KMS-11 (cell line): Measurements from ENCODE around the gene MPO.

ENCODE experiments used
- H2AFZ ChIP-seq: fragments of 200-600 bp; sonication (generic); 2 replicates; pipeline ENCODE4 v1.6.1; 2016; ENCODE audit warnings: antibody characterized with exemption, mixed run types, low read depth
- H3K27ac ChIP-seq: fragments of 200-600 bp; sonication (generic); 2 replicates; pipeline ENCODE4 v1.6.1; 2016; ENCODE audit warnings: mild to moderate bottlenecking, mixed run types
- H3K27me3 ChIP-seq: fragments of 200-600 bp; sonication (generic); 2 replicates; pipeline ENCODE4 v1.6.1; 2017; ENCODE audit warnings: mild to moderate bottlenecking, low read depth, mixed run types, moderate library complexity; ENCODE audit not compliant: insufficient read depth
- H3K36me3 ChIP-seq: fragments of 200-600 bp; sonication (generic); 2 replicates; pipeline ENCODE4 v1.6.1; 2017; ENCODE audit warnings: mild to moderate bottlenecking, mixed run types; ENCODE audit not compliant: insufficient read depth
- H3K4me1 ChIP-seq: fragments of 200-600 bp; sonication (generic); 2 replicates; pipeline ENCODE4 v1.6.1; 2016; ENCODE audit warnings: mild to moderate bottlenecking, low read depth, mixed run types; ENCODE audit not compliant: poor library complexity, severe bottlenecking
- H3K4me2 ChIP-seq: fragments of 200-600 bp; sonication (generic); 2 replicates; pipeline ENCODE4 v1.7.0; 2016; ENCODE audit warnings: mild to moderate bottlenecking, mixed run types
- H3K4me3 ChIP-seq: fragments of 200-600 bp; sonication (generic); IDR thresholded peaks from 2 replicates; pipeline ENCODE4 v1.6.1; 2017; ENCODE audit warnings: low read depth, low read length, mixed read lengths; ENCODE audit not compliant: insufficient read depth
- H3K79me2 ChIP-seq: fragments of 200-600 bp; sonication (generic); 2 replicates; pipeline ENCODE4 v1.6.1; 2016; ENCODE audit warnings: low read depth, mixed run types; ENCODE audit not compliant: insufficient read depth
- H3K9ac ChIP-seq: fragments of 200-600 bp; sonication (generic); 2 replicates; pipeline ENCODE4 v1.6.1; 2016; ENCODE audit warnings: mild to moderate bottlenecking, mixed run types
- H4K20me1 ChIP-seq: fragments of 200-600 bp; sonication (generic); 2 replicates; pipeline ENCODE4 v1.6.1; 2016; ENCODE audit warnings: mild to moderate bottlenecking, mixed run types; ENCODE audit not compliant: insufficient read depth
- CTCF ChIP-seq: fragments of 200-600 bp; sonication (generic); conservative IDR thresholded peaks from 2 replicates; pipeline ENCODE4 v1.6.1; 2017; ENCODE audit warnings: low read depth, mild to moderate bottlenecking, antibody characterized with exemption, low read length, moderate library complexity, mixed read lengths

MPO gene

GRCh38 chr17:58283674-58284612 is 3.2 kb upstream of the MPO start:
- H4K20me1 ChIP-seq: no peaks in the 10 kb centered on the region
- H3K27me3 ChIP-seq: no peaks in the 10 kb centered on the region
- no peak overlapping the region for H2AFZ ChIP-seq
- H3K4me1 ChIP-seq: no peaks in the 10 kb centered on the region
- no peak for TF ChIP-seq CTCF
- H3K4me2 ChIP-seq: no peak overlapping the region
- H3K27ac ChIP-seq: no peak overlapping the region
- no peak overlapping the region for H3K9ac ChIP-seq
- H3K79me2 ChIP-seq: no peaks in the 10 kb centered on the region
- no peak overlapping the region for H3K4me3 ChIP-seq
- H3K36me3 ChIP-seq: no peaks in the 10 kb centered on the region

- no peak for TF ChIP-seq CTCF
- H3K27ac ChIP-seq: no peak overlapping the region
- no peak overlapping the region for H2AFZ ChIP-seq
- H3K4me1 ChIP-seq: no peaks in the 10 kb centered on the region
- H3K36me3 ChIP-seq: no peaks in the 10 kb centered on the region
- H3K9ac ChIP-seq: no peak overlapping the region
- no peak overlapping the region for H3K4me2 ChIP-seq
- H4K20me1 ChIP-seq: no peaks in the 10 kb centered on the region
- H3K79me2 ChIP-seq: no peaks in the 10 kb centered on the region
- H3K4me3 ChIP-seq: no peak overlapping the region
- no peaks in the 10 kb centered on the region for H3K27me3 ChIP-seq
These were observed 1.7 kb upstream of the MPO start for GRCh38 chr17:58282442-58282841.

- no peak for TF ChIP-seq CTCF
- no peaks in the 10 kb centered on the region for H3K27me3 ChIP-seq
- H3K4me3 ChIP-seq: no peak overlapping the region
- H3K36me3 ChIP-seq: no peaks in the 10 kb centered on the region
- H3K9ac ChIP-seq: no peak overlapping the region
- no peaks in the 10 kb centered on the region for H4K20me1 ChIP-seq
- H2AFZ ChIP-seq: no peak overlapping the region
- no peaks in the 10 kb centered on the region for H3K4me1 ChIP-seq
- no peaks in the 10 kb centered on the region for H3K79me2 ChIP-seq
- H3K27ac ChIP-seq: no peak overlapping the region
- no peak overlapping the region for H3K4me2 ChIP-seq
These were observed 826 bp upstream of the MPO start for GRCh38 chr17:58281511-58282011.

GRCh38 chr17:58279736-58280479 is 827 bp downstream of the MPO start:
- Histone ChIP-seq H3K27ac (no peak overlapping the region), H3K36me3 (no peaks in the 10 kb centered on the region), H3K9ac (no peak overlapping the region), H3K27me3 (no peaks in the 10 kb centered on the region), H3K4me3 (no peak overlapping the region), H3K4me1 (no peaks in the 10 kb centered on the region), H4K20me1 (no peaks in the 10 kb centered on the region), H3K79me2 (no peaks in the 10 kb centered on the region), H3K4me2 (no peak overlapping the region), H2AFZ (no peak overlapping the region)
- TF ChIP-seq CTCF: no peak
